A172 (cell line): Measurements from ENCODE around the gene ITGA8. TPM values are rescaled to one million over a fixed set of nuclear protein-coding genes. Genes with fewer than 3 reads are reported as not detected.
"Not testable (repeated sequence)": the region's sequence is repeated elsewhere in the genome, so short reads cannot be mapped to it uniquely, and the experiment has no call there.

Experiments
- DNase-seq: peaks from one replicate; pipeline ENCODE4 v3.0.0-alpha.2; 2015; ENCODE audit warnings: low spot score
- total RNA-seq: library from RNA; depleted of rRNA; stranded (reverse); fragments of >200 nt; shearing (Covaris generic); gene quantifications from 2 replicates; pipeline ENCODE4 v1.2.3, GENCODE V29; 2014

Gene ITGA8
- total RNA-seq, 1 experiment from 2014 or later: 2.1 TPM

DNA sequence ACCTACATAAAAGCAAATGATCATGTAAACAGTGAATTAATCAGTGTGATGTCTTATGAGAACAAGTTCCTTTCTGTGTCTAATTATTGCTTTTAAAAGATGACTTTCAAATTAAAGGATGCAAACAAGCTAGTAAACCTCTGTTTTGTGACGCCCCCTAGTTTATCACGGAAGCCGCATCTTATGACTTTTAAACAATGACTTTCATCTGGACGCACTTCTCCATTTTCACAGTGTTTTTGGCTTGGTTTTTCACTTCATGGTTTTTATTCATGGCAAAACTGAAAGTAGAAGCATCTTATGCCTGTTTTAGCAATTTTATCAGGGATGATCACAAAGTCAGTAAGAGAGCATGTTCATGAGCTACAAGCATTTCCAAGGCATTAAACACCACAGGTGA is 35.0 kb downstream of the ITGA8 start:
- no peak for DNase-seq

DNA sequence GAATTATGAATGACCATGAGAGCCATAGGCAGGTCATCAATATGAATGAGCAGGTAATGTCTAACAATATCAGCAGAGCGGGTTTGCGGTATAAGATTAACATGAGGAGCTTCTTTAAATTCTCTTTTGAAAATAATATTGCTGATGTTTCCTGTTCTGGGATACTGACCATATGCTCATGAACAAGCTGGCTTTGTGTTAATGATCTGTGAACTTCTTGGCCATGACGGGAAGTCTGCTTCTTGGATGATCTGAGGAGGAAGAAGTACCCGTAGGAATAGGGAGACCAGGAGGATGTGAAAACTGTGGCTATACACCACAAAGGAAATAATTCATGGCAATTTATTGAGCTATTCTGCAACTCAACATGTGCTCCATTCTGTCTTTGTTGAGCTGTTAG is 38.6 kb downstream of the ITGA8 start:
- no peak for DNase-seq

GRCh38 chr10:15678851-15679250 is 40.9 kb downstream of the ITGA8 start:
- DNase-seq: no peak

GRCh38 chr10:15672469-15672868 is 47.3 kb downstream of the ITGA8 start:
- no peak for DNase-seq

GRCh38 chr10:15670880-15671279 is 48.8 kb downstream of the ITGA8 start:
- DNase-seq: no peak

DNA sequence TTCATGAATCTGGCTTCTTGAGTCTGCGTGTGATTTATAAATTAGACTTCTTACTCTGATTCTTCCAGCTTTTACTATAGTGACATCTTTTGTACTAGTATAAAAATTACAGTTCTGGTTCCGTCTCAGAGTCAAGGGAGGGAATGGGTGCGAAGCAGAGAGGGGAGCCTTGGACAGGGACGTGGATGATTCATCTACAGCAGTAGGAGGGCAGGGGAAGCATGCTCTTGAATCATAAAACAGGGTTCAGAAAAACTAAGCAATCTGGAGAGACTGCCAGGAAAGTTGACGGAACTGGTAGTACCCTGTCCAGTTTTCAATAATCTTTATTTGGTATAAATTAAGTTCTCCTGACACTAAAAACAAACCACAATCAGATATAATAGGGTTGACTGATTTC is 58.1 kb downstream of the ITGA8 start:
- DNase-seq: no peak

DNA sequence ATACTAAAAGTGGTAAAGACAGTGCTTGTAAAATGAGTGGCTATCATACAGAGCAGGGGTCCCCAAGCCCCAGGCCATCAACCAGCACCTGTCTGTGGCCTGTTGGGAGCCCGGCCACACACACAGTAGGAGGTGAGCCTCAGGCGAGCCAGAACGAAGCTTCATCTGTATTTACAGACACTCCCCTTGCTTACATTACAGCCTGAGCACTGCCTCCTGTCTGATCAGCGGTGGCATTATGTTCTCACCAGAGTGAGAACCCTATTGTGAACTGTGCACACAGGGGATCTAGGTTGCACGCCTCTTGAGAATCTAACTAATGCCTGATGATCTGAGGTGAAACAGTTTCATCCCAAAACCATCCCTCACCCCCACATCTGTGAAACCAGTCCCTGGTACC is 58.7 kb downstream of the ITGA8 start:
- DNase-seq: no peak

DNA sequence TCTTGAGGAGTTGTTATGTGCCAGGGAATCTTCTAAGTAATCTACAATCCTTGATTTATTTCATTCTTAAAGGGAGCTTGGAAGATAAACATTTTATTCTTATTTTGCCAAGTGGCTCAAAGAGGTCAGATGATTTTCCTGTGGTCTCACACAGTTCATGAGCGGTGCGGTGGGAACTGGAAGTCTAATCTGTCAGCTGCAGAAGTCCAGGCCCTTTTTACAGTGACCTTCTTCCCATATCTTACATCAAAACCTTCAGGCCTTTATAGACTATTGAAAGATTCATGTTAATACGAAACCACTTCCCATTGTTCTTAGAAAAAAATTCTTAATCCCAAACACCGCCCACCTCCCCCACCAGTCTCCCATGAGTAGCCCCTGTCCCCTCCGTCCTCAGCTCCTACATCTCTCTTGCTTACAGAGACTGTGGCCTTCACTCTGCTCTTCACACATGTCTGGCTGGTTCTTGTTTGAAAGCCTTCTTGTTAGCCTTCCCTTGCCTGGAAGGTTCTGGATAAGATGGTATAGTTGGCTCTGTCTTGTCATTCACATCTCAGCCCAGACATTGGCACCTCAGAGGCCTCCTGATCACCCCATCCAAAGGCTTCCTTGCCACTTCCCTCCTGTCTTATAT is 61.5 kb downstream of the ITGA8 start:
- no peak for DNase-seq

- DNase-seq: no peak
Measured at GRCh38 chr10:15652757-15653156, 67.0 kb downstream of the ITGA8 start.

DNA sequence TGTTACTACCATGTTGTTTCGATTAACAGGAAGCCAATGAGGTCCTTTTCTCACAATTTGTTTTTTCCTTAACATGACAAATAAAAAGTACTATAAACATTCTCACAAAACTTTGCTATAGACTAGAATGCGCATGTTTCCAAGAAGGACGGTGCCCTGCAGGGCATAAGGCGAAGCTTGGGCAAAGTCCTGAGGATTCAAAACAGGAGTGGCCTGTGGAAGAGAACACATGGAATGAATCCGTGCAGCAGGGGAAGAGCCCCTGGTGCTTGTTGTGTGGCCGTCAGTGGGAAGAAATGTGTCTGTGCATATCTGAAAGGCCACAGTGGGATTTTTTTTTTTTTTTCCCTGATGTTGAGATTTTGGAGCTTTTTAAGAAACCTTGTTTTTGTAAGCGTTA is 67.6 kb downstream of the ITGA8 start:
- no peak for DNase-seq

GRCh38 chr10:15651175-15651574 is 68.5 kb downstream of the ITGA8 start:
- DNase-seq: no peak

- DNase-seq: peak; percentile 21
Measured at GRCh38 chr10:15642095-15642494, 77.6 kb downstream of the ITGA8 start.

GRCh38 chr10:15640536-15641085 is 79.1 kb downstream of the ITGA8 start:
- DNase-seq: no peak

DNA sequence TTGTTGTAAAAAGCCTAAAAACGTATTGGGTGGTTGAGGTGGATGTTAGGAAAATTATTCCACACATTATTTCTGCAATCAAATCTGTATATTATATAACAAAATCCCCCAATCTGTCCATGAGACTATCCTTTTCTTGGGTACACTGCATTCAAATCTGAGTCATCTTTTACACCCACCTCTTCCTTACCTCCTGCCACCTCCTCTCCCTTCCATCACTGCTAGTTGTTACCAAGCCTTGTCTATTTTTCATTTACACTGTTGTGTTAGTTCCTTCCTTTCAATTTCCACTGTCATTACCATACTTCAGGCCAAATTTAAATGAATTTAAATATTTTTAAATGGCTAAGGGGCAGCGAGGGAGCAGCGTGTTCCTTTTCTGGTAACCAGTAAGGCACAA is 83.3 kb downstream of the ITGA8 start:
- no peak for DNase-seq

GRCh38 chr10:15632456-15633091 is 87.1 kb downstream of the ITGA8 start:
- no peak for DNase-seq

GRCh38 chr10:15631205-15631604 is 88.5 kb downstream of the ITGA8 start:
- not testable (repeated sequence) for DNase-seq

DNA sequence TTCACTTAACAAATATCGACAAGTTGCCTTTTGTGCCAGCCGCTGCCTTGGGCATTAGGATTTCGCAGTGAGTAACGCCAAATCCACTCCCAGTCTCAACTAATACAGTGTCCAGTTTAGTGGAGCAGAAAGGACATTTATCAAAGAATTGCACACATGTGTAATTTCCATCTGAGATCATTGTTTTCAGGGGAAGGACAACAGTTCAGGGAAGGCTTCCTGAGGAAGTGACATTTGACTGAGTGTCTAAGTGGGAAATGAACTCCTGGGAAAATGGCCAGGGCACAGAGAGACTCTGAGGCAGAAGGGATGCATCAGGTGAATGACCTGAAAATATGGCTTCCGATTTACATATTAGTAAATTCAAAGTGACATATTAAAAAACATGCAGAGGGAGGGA is 89.4 kb downstream of the ITGA8 start:
- no peak for DNase-seq

DNA sequence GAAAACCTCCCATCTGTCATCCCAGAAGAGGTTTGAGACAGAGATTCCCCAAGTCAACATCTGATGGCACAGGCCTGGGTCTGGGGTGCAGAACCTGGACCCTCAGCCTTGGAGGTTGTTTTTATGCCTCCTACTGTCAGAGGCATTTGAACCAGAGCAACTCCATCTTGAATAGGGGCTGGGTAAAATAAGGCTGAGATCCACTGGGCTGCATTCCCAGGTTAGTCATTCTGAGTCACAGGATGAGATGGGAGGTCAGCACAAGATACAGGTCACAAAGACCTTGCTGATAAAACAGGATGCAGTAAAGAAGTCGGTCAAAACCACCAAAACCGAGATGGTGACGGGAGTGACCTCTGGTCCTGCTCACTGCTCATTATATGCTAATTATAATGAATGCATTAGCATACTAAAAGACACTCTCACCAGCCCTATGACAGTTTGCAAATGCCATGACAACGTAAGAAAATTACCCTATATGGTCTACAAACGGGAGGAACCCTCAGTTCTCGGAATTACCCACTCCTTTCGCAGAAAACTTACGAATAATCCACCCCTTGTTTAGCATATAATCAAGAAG is 92.0 kb downstream of the ITGA8 start:
- peak; percentile 82 for DNase-seq

DNA sequence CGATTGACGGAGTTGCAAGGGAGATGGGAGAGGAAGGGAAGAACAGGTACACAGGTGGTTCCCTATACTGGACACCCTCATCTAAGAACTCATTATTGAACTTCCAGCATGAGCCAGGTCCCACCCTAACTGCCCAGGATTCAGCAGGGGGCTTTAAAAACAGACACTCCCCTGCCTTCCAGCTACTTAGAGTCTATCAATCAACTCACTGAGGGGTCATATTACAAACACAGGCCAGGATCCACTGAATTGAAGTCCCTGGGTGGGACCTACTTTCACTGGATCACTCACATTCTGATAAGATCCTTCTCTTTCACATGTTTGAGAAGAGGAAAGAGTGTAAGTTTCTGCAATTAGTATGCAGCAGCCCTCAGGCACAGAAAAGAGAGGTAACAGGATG is 92.8 kb downstream of the ITGA8 start:
- no peak for DNase-seq

GRCh38 chr10:15625261-15625660 is 94.5 kb downstream of the ITGA8 start:
- no peak for DNase-seq

DNA sequence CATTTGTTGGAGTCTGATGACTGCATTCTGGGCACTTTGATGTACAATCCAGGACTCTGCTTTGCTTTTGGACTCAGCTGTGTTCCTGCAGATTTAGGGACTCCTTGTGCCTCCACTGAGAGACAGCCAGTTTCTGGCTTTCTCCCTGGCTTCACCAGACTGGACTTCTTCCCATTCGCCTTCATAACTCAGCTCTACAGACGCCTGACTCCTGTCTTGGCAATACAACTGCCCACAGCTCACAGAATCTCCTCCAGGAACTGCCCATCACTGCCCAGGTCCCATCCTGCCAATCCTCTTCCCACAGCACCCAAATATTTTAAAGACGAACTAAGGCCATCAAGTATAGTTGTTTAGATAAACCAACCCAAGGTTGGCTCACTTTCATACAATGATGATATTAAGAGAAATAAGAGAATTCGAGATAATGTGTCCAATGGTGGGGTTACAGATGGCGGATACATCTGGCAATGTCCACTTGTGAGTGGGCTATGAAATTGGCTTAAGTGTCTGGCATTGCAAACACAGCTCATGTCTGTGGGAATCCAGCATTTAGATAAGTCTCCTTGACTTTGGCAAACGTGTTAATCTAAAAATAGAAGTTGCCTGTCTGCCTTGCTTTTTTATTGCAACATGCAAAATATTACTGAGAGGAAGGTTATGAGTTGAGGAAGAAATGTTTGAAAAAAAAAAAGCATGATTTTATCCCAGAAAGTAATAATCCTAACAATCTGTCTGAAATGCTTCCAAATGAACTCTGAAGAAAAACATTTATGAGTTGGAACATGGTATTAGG is 95.1 kb downstream of the ITGA8 start:
- DNase-seq: no peak

DNA sequence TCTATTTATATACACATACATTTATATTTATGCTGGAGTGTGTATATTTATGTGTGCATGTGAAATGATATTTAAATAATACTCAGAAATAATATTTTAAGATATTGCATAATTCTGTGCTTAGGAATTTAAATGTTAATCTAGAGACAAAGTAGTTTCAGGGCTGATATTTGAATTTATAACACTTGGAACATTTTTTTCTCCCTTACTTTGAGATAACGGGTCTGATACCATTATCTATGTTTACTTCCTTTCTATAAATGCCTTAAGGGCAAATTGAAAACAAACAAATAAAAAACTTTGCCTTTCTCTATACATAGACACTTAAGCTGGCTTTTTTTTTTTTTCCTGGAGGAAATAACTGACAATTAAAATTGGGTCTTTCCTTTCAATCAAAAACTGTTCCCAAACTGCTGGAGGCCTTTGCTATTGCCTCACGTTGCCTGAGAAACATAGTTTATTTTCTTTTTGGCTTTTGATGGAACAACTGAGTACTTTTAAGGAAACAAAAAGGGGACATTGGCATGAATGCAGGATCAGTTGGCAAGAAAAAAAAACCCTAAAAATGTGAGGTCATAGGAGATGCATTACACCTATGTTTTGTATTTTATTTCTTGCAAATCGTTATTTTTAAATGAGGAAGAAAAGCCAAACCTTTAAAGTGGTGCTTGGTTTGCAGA is 98.7 kb downstream of the ITGA8 start:
- no peak for DNase-seq
